GM19467 (cell line): ENCODE measurements around the gene C20orf204.
A peak's percentile ranks its signal among the peaks of the same experiment; 100 is the strongest.

Source experiments
- ATAC-seq: cut with Tn5 transposase; IDR thresholded peaks from one replicate; pipeline ENCODE4 v1.9.1; 2021; ENCODE audit warnings: mild to moderate bottlenecking, moderate library complexity; ENCODE audit not compliant: unreplicated experiment

Gene C20orf204

GRCh38 chr20:64025826-64026412, 10.1 kb upstream of the C20orf204 start:
- ATAC-seq: no peak

GRCh38 chr20:64027981-64028685, 7.8 kb upstream of the C20orf204 start:
- no peak for ATAC-seq

GRCh38 chr20:64029293-64030117, 6.5 kb upstream of the C20orf204 start:
- no peak for ATAC-seq

- no peak for ATAC-seq
These were observed 5.4 kb upstream of the C20orf204 start for GRCh38 chr20:64030371-64031134.

GRCh38 chr20:64031822-64032314, 4.1 kb upstream of the C20orf204 start:
- ATAC-seq: no peak

- no peak for ATAC-seq
These were observed 3.0 kb upstream of the C20orf204 start for GRCh38 chr20:64032706-64033624.

GRCh38 chr20:64033981-64034493, 1.9 kb upstream of the C20orf204 start:
- ATAC-seq: no peak

GRCh38 chr20:64035066-64035932, 683 bp upstream of the C20orf204 start:
- ATAC-seq: no peak

- no peak for ATAC-seq
These were observed 590 bp downstream of the C20orf204 start for GRCh38 chr20:64036346-64037198.

- no peak for ATAC-seq
These were observed 1.2 kb downstream of the C20orf204 start for GRCh38 chr20:64037199-64037497.

- no peak for ATAC-seq
These were observed 1.7 kb downstream of the C20orf204 start for GRCh38 chr20:64037498-64038213.

GRCh38 chr20:64038224-64038564, 2.2 kb downstream of the C20orf204 start:
- ATAC-seq: peak; percentile 19

GRCh38 chr20:64038565-64039292, 2.7 kb downstream of the C20orf204 start:
- ATAC-seq: peak; percentile 39

GRCh38 chr20:64039293-64040160, 3.5 kb downstream of the C20orf204 start:
- ATAC-seq: peak; percentile 3

GRCh38 chr20:64040231-64041039, 4.5 kb downstream of the C20orf204 start:
- no peak for ATAC-seq
